HepG2 (cell line): ENCODE data around the gene NOS1.

ENCODE experiments used
- CEBPB ChIP-seq: IDR thresholded peaks from 2 replicates; pipeline ENCODE4 v1.6.1; 2011; ENCODE audit warnings: low read depth, low read length, improper control_type of control experiment, borderline replicate concordance
- CTCF ChIP-seq: sonication (generic); formaldehyde crosslinking; IDR thresholded peaks from 2 replicates; pipeline ENCODE4 v1.5.0; 2020; ENCODE audit warnings: mild to moderate bottlenecking, missing genetic modification reagents, moderate library complexity
- POLR2A ChIP-seq, 2 experiments: IDR thresholded peaks; 2 replicates each; pipeline ENCODE4 v1.6.1; 2011; ENCODE audit warnings: low read depth in 2 of 2, low read length in 2 of 2, mild to moderate bottlenecking in 1 of 2, moderate library complexity in 1 of 2; ENCODE audit not compliant: insufficient read depth in 1 of 2
- RCOR2 ChIP-seq: IDR thresholded peaks from 2 replicates; pipeline ENCODE4 v1.6.1; 2016; ENCODE audit warnings: missing biosample characterization, missing genetic modification reagents
- SP1 ChIP-seq, 2 experiments: fragments of 450-650 bp in 1 of 2; sonication (generic) in 1 of 2; formaldehyde crosslinking in 1 of 2; IDR thresholded peaks; 2 replicates each; pipeline versions ENCODE4 v1.4.0 to v1.6.1; 2016 to 2020; ENCODE audit warnings: missing genetic modification reagents in 1 of 2
- ZBTB7A ChIP-seq: sonication (generic); formaldehyde crosslinking; IDR thresholded peaks from 2 replicates; pipeline ENCODE4 v1.8.0; 2022; ENCODE audit warnings: mild to moderate bottlenecking, missing genetic modification reagents
- ZFP41 ChIP-seq: sonication (generic); formaldehyde crosslinking; IDR thresholded peaks from 2 replicates; pipeline ENCODE4 v1.4.0; 2020; ENCODE audit warnings: mild to moderate bottlenecking, missing genetic modification reagents, borderline replicate concordance
- ZNF354B ChIP-seq: sonication (generic); formaldehyde crosslinking; IDR thresholded peaks from 2 replicates; pipeline ENCODE4 v1.8.0; 2022; ENCODE audit warnings: mild to moderate bottlenecking, missing genetic modification reagents
- ZNF614 ChIP-seq: IDR thresholded peaks from 2 replicates; pipeline ENCODE4 v1.6.1; 2018; ENCODE audit warnings: missing biosample characterization, missing genetic modification reagents, inconsistent platforms, borderline replicate concordance

GRCh38 chr12:117165342-117165741, 196.1 kb downstream of the NOS1 start:
- TF ChIP-seq CEBPB (no peak), SP1 (IDR thresholded peaks at IDR 0.05) (no peak), SP1 (CRISPR knock-in tag; IDR thresholded peaks at IDR 0.05) (no peak), ZBTB7A (CRISPR knock-in tag) (no peak), ZNF614 (no peak), RCOR2 (no peak), ZNF354B (no peak), ZFP41 (CRISPR knock-in tag) (no peak), CTCF (no peak), POLR2A (IDR thresholded peaks at IDR 0.05; ENCODE audit: insufficient read depth in 1 of 2, low read depth in 2 of 2, low read length in 2 of 2) (no peak)
